ENCODE measurements around the gene C16orf74. TPM values are rescaled to one million over a fixed set of nuclear protein-coding genes. Genes with fewer than 3 reads are reported as not detected.
A peak's percentile ranks its signal among the peaks of the same experiment; 100 is the strongest.

C16orf74 gene
- 1.8 and 2.9 TPM in 2 replicates for total RNA-seq (2014; rRNA removed; shearing (Covaris generic))
- polyA plus RNA-seq (2014; cell fraction: nucleus; rRNA removed): 4.1 and 9.9 TPM in 2 replicates

DNA sequence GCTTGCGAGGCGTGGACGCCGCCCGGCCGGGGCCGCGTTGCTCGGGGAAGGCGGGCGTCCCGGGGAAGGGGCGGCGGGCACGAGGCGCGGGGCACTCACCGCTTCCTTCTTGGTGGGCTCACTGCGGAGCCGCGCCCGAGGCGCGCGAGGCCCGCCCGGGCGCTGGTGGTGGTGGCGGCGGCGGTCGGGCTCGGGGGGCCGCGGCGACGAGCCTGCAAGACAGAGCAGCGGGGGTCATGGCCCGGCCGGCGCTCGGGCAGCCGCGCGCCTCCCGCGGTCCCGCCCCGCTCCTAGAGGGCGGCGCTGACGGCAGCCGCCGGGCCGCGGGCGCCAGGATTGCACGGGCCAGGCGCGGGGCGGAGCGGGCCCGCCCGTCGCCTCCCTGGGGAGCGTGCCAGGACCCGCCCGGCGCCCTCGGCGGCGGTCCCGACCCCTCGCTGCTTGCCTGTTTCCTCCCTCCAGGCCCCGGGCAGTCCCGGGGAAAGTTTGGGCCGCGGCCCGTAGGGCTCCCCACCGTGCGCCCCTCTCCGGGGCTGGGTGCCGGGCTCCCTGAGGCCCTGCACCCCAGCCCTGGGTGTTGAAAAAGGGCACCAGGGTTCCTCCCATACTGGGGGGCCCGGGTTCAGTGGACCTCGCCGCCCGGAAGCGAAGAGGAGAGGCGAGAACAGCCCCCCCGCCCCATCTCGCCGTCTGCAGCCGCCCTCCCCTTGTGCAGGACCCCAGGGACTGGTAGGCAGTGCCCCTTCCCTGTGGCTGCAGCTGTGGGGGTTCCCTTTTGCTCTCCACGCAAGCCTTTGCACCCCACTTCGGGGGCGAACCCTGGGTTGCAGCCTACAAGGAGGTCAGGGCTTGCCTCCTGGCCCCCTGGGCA lies at the start of gene C16orf74:
TSS of gene C16orf74 (minus strand) at position 270 of the 871 bp plus-strand sequence. CDS start 15,879 bp downstream, outside the sequence.
- DNase-seq (ENCODE audit: extremely low read depth, low read depth): peak; percentile 34

DNA sequence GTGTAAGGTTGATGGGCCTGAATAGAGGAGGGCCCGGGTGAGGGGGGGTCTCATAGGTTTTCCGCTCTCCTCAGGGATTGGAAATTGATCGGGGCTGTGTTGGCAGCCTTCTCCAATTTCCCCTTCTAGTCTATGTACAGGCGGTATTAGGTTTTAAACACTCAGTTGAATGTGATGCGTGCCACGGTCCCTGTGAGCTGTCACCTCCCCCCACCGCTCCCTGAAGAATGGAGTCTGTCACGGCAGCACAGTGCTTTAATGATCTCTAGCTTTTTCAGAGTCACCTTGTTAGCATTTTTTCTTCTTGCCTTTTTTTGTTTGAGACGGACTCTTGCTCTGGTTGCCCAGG lies 49.4 kb upstream of the C16orf74 start:
- no peak for DNase-seq (ENCODE audit: extremely low read depth, low read depth)

DNA sequence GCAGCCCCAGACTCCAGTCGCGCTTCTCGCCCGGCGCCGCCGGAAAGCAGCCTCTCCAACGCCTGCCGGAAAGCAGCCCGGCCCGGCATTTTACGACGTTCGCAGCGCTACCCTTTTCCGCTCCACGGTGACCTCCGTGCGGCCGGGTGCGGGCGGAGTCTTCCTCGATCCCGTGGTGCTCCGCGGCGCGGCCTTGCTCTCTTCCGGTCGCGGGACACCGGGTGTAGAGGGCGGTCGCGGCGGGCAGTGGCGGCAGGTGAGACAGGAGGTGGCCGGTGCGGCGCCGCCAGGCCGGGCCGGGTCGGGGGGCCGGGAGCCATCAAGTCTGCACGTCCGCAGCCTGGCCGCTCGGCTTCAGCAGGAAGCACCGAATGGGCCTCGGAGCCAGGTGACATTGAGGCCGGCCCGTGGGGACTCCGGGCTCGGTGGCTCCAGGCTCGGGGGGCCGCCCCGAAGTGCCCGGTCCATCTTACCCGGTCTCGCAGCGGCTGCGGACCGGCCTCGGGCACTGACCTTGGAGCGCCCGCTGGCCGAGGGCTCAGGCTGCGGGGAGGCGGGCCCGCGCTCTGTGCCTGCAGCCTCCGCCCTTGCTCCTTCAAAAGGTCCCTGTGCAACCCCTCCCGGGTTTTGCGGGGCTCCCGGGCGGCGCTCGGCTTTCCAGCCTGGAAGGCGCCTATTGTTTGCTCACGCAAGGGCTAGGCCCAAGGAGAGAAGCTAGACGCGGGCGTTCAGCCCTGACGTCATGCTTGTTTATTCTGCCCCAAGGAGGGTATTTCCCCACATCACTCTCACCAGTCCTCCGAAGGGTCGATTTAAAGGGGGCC lies 48.8 kb upstream of the C16orf74 start, which contains the start of the genes COX4I1 and EMC8:
TSS of gene COX4I1 (plus strand) at position 199 of the 824 bp plus-strand sequence. CDS start 1,511 bp downstream, outside the sequence.
TSS of gene EMC8 (minus strand) at position 48 of the 824 bp plus-strand sequence. CDS start 249 bp downstream, outside the sequence.
- peak; percentile 85 for DNase-seq (ENCODE audit: extremely low read depth, low read depth)

DNA sequence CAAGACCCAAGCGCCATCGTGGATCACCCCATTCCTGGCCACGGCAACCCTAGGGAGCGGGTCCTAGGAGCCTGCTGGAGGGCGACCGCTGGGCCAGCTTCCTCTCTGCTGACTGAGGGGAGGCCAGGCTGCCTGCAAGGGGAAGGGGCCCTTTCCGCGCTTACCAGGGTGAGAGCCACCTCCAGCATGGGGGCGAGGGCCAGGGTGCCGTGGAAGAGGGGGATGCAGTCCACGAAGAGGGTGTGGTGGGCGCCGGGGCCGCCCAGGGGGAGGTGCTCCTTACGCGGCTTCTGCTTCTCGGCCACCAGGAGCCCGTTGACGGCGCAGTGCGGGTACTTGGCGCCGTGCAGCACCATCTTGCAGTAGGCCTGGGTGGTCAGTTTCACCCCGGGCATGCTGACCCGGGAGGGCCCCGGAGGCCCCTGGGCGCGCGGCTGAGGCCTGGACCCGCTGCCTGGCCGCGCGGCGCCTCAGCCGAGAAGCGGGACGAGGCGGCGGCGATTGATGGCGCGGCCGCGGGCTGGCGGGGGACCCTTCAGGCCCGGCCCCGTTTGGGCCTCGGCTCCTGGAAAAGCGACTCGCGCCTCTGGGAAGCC lies 48.1 kb upstream of the C16orf74 start:
- DNase-seq (ENCODE audit: extremely low read depth, low read depth): no peak

DNA sequence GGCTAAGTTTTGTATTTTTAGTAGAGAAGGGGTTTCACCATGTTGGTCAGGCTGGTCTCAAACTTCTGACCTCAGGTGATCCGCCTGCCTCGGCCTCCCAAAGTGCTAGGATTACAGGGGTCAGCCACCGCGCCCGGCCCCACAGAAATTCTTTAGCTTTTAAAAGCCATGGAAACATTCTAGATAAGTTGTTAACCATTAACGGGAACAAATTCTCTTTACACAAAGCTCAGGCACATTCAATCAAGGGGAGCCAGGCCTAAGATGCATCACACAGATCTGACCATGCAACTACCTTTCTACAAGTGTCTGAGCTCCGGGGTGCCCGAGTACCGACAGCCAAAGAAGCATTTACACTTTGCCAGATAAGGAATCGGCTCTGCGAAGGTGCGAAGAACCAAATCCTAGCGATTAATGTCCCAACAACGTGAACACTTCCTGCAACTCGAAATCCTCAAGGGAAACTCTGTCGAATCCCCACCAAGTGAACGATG lies 47.4 kb upstream of the C16orf74 start:
- DNase-seq (ENCODE audit: extremely low read depth, low read depth): no peak

DNA sequence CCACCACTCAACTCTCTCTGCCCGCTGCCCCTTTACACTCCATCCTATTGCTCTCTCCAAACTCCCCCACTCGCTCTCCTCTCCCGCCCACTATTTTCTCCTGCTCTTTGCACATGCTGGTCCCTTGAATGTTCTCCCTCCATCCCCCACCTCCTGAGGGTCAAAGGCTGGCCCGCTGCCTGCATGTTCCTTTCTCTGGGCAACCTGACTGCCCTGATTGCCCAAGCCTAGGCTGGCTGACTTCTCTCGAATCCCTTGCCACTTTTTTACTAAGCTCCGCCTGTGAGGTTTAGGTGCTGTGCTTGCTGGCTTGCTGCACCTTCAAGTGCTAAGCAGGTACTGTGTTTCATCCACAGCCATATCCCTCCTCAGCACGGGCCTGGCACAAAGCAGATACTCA lies 45.7 kb upstream of the C16orf74 start:
- no peak for DNase-seq (ENCODE audit: extremely low read depth, low read depth)

DNA sequence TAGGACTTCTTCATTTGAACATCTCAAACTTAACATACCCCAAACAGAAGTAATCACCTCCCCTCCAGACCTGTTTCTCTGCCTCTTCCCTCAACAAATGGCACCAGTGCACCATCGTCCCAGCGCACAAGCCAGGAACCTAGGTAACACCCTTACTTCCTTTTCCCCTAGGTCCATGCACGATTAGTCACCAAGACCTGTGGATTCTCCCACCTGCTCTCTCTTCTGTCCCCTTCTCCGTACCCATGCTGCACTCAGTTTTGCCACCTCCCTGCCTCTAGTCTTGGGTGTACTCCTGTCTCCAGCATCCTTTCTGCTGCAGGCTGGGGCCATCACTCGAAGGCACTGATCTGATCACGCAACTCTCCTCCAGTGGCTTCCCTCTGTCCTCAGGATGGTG lies 45.3 kb upstream of the C16orf74 start:
- DNase-seq (ENCODE audit: extremely low read depth, low read depth): no peak

DNA sequence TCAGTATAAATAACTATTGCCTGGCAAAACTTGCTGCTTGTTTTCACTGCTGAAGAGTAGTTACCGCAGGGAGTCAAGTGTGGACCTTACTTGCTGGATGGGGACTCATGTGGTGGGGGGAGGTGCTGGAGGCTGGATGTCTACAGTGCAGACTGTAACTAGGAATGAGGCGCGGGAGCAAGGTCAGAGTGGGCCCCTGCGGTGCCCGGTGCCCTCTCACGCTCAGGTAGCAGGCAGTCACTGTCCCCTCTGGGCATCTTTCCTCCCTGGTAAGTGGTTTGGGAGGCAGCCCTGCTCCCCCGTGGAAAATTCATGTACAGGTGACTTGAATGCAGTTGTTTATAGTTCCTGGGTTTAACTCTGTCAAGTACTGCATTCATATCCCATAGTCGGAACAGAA lies 43.8 kb upstream of the C16orf74 start:
- no peak for DNase-seq (ENCODE audit: extremely low read depth, low read depth)

DNA sequence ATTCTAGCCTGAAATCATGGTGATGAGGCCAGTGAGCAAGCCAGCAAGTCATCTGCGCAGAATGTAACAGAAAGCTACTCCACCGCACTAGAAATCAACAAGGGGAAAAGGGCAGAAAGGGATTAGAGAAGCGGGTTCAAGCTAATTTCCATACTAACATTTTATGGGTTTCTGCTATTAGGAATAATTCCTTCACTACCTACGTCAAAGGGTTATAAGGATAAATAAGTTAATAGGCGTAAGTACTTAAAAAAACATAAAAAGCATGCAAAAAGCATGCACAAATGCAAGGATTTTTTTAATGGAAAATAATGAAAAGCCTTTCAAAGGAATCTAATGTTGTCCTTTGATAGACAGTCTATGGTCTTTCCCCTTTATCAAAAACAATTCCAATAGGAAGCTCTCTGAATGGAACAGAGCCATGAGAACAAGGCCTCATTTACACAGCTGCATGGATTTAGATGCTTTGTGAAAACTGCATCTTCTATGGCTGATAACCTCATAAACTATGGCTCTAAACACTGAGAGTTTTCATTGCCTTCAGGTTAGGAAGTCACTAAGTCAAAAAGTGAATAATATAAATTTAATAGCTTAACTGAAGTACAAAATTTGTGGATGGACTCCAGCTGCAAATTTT lies 42.9 kb upstream of the C16orf74 start:
- DNase-seq (ENCODE audit: extremely low read depth, low read depth): no peak

DNA sequence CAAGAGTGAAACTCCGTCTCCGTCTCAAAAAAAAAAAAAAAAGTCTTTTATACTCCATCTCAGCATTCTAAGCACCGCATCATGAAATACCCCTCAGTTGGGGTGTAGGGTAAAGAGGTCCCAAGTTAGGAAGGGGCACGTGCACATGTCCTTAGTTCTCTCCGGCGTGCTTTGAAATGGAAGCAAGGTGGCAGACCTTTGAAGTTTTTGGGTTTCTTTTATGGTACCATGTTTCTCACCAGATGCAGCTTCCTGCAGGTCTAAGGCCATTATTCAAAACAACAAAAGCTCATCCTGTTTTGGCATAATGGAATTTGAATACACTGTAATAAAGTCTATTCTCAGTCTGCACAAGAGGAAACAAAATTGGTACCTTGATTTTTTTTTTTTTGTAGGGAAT lies 38.9 kb upstream of the C16orf74 start:
- no peak for DNase-seq (ENCODE audit: extremely low read depth, low read depth)

DNA sequence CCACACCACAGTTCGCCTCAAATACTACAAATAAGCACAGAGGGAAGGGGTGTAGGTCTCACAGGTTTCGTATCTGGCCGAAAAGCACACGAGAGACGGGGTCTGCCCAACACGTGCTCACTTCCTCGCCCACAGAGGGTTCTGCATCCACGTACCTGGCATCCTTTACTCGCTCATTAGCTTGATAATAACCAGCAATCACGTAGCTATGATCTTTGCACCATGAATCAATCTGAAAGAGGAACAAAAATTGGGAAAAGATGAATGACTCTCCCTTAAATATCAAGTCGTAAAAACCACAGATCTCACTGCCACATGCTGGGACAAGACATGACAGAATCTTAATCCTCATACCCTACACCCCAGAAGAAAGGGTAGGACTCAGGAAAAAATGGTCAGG lies 37.9 kb upstream of the C16orf74 start:
- DNase-seq (ENCODE audit: extremely low read depth, low read depth): no peak

DNA sequence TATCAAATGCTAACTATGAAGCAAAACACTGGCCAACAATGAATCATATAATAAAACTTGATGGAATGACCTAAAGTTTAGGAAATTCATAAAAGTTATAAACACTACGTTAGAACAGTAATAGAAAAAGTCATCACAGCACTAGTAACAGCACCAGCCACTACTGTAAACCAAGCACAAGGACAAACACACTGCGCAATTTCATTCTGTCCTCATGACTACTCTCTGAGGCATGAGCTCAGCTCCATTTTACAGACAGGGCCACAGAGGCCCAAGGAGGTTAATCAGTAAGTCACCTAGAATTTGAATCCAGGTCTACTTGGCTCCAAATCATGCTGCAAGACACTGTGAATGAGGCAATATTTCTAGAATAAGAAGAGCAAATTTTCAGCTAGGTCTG lies 35.0 kb upstream of the C16orf74 start:
- no peak for DNase-seq (ENCODE audit: extremely low read depth, low read depth)

DNA sequence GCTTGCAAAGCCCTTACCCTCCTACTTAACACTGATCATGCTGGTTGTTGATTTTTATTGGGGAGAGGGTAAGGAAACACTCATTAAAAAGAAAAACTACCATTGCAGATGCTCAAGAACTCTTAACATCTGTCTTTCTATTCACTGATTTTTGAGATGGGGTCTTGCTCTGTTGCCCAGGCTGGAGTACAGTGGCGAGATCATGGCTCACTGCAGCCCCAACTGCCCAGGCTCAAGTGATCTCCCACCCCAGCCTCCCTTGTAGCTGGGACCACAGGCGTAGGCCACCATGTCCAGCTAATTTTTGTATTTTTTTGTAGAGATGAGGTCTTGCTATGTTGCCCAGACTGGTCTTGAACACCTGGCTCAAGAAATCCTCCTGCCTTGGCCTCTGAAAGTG lies 33.9 kb upstream of the C16orf74 start:
- no peak for DNase-seq (ENCODE audit: extremely low read depth, low read depth)

DNA sequence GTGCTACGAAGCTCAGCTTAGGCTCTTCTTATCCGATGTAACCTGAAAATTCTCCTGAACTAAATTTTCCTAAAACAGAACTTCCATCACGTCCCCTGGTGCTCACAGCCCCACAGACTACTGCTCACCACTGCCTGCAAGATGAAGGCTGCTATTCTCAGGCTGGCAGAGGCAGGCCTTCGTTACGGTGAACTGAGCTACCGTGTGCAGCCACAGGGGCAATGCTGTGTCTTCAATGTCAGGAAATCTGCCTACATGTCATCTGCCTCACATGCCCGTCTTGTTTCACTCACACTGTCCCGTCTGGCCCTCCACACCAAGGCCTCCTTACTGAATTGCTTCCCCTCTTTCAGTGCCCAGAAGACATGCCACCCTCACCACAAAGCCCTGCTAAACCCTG lies 32.5 kb upstream of the C16orf74 start:
- no peak for DNase-seq (ENCODE audit: extremely low read depth, low read depth)

DNA sequence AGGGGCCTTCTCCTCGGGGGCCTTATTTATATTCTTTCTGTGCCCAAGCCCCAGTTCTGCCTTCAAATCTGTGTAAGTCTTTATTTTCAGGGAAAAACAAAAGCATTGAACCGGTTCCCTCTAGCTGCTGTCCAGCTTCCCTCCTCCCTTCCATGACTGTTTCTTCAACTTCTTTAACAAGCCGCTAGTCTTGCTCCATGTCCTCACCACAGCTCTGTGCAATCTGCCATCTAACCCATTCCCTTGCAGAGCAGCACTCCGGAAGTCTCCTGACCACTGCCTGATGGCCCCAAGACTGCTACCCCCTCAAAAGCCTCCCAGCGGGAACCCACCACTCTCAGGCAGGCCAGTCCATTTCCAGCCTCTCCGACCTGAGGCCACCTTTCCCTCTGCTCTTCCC lies 31.6 kb upstream of the C16orf74 start:
- no peak for DNase-seq (ENCODE audit: extremely low read depth, low read depth)

DNA sequence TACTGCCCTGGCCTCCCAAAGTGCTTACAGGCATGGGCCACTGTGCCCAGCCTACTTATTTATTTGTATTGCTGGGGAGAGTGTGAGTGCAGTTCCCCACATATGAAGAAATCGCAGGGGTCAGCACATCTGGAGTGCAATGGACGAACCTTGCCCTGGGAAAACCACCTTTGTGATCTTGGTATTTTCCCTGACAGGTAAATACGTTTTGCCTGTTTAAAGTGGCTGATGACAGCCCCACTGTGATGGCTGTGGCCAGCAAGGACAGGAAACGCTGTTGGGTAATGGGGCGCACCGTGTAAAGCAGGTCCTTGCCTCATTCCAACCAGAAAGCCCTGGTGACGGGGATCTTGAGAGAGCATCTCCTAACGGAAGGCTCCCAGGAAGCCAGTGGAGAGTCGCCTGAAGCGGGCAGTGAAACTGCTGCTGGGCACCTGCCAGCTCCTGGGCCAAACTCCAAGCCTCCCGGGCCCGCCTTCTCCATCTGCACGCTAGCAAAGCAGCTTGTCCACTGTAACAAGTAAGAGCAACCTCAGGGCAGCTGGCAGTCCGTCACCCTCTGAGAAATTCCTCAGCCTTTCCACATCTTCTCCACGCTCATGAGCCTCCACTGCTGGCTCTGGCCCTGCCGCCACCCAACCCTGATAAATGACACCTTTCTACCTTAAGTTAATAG lies 30.9 kb upstream of the C16orf74 start:
- no peak for DNase-seq (ENCODE audit: extremely low read depth, low read depth)

DNA sequence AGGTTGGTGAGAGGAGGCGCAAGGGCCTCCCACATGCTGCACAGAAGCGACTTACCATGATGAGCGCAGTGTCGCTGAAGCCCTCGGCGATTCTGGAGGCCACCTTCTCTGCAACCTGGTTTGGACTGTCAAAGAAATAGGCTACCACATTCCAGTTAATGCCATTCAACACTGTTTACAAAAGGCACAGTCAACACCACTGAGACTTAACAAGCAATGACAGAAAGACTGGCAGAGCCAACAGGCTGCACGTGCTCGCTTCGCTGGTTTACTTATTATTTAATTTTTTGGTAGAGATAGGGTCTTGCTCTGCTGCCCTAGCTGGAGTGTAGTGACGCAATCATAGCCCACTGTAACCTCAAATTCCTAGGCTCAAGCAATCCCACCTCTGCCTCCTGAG lies 30.3 kb upstream of the C16orf74 start:
- no peak for DNase-seq (ENCODE audit: extremely low read depth, low read depth)

DNA sequence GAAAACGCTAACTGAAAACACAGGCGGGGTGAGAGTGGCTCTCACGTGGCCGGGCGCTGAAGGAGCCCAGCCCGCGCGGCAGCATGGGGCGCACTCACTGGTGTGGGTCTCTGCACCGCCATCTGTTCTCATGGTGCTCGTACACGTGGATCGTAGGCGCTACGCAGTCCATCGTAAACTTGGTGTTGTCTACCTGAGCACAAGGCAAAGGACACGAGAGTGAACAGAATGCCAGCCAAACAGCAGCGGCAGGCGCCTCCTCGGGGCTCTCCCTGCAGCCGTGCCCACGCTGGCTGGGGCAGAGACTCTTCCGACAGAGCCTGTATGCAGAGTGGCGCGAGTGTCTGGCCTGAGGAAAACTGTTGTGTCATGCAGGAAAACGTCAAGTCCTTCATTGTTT lies 29.4 kb upstream of the C16orf74 start:
- DNase-seq (ENCODE audit: extremely low read depth, low read depth): no peak

DNA sequence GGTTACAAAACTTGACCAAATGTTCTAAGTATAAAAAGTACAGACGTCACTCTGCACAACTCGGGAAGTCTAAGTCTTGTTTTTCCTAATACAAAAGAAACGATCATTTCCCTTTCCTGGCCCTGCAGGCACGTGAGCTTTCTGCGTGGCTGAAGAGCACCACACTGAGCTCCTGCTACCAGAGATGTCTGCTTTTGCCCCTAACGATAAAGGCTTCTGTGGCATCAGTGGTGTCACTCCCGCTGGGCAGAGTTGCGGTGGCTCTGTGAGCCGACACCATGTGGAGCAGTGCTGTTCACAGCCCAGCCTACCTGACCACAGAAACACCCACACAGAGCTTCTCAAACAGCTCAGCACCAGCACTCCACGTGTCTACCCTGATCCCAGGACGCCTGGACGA lies 28.0 kb upstream of the C16orf74 start:
- no peak for DNase-seq (ENCODE audit: extremely low read depth, low read depth)
